A673 (cell line): ENCODE results near the gene RFX2. TPM values are rescaled to one million over a fixed set of nuclear protein-coding genes. Genes with fewer than 3 reads are reported as not detected.

ENCODE experiments used
- BruUV-seq: library from RNA; stranded (reverse); fragments of 400-500 nt; replicated peaks from 2 replicates; lab custom pipeline; 2021; lab: Mats Ljungman, UMichigan
- CTCF ChIA-PET: fragments of 300-600 bp; sonication (Branson Sonifier 250); formaldehyde crosslinking; loops from one replicate; lab custom pipeline; 2022; ENCODE audit warnings: antibody characterized with exemption; lab: Charles Lee
- POLR2A ChIA-PET: fragments of 300-600 bp; sonication (Branson Sonifier 250); formaldehyde crosslinking; loops from one replicate; lab custom pipeline; 2022; ENCODE audit warnings: antibody characterized with exemption; ENCODE audit not compliant: low non-redundant PET; lab: Charles Lee
- DNase-seq: peaks from one replicate; pipeline ENCODE4 v3.0.0-alpha.2; 2015; ENCODE audit warnings: low spot score
- H3K27ac ChIP-seq: fragments of 200-600 bp; sonication (generic); 2 replicates; pipeline ENCODE4 v1.5.1; 2016; ENCODE audit warnings: mixed run types, low read depth, mild to moderate bottlenecking, mixed read lengths, antibody characterized with exemption, low read length; ENCODE audit not compliant: poor library complexity, severe bottlenecking
- H3K27me3 ChIP-seq: fragments of 200-600 bp; sonication (generic); replicated peaks from 2 replicates; pipeline ENCODE4 v1.6.1; 2017; ENCODE audit warnings: mixed run types, low read depth, mild to moderate bottlenecking, mixed read lengths, antibody characterized with exemption, low read length; ENCODE audit not compliant: insufficient read depth, poor library complexity
- H3K36me3 ChIP-seq: fragments of 200-600 bp; sonication (generic); 2 replicates; pipeline ENCODE4 v1.6.1; 2016; ENCODE audit warnings: mixed run types, mild to moderate bottlenecking, mixed read lengths, antibody characterized with exemption, low read length; ENCODE audit not compliant: insufficient read depth, poor library complexity, severe bottlenecking
- H3K4me1 ChIP-seq: fragments of 200-600 bp; sonication (generic); 2 replicates; pipeline ENCODE4 v1.6.1; 2017; ENCODE audit warnings: mixed run types, mild to moderate bottlenecking, mixed read lengths, antibody characterized with exemption, low read length; ENCODE audit not compliant: insufficient read depth, poor library complexity, severe bottlenecking
- H3K4me3 ChIP-seq: fragments of 200-600 bp; sonication (generic); 2 replicates; pipeline ENCODE4 v1.5.1; 2016; ENCODE audit warnings: low read depth, mixed run types, mild to moderate bottlenecking, mixed read lengths, low read length; ENCODE audit not compliant: poor library complexity, severe bottlenecking
- H3K9me3 ChIP-seq: fragments of 200-600 bp; sonication (generic); 2 replicates; pipeline ENCODE4 v1.6.1; 2016; ENCODE audit warnings: mixed run types, low read depth, mild to moderate bottlenecking, mixed read lengths, antibody characterized with exemption, low read length; ENCODE audit not compliant: poor library complexity, severe bottlenecking
- EZH2 ChIP-seq: fragments of 200-600 bp; sonication (generic); IDR thresholded peaks from 2 replicates; pipeline ENCODE4 v1.6.1; 2017; ENCODE audit warnings: borderline replicate concordance, low read depth, mild to moderate bottlenecking, mixed read lengths, antibody characterized with exemption, low read length; ENCODE audit not compliant: poor library complexity, severe bottlenecking
- intact Hi-C: fragments of 100-400 bp; cut with micrococcal nuclease; formaldehyde crosslinking; loops from one replicate; pipeline ENCODE4 v1.10.0; 2022; ENCODE audit not compliant: unreplicated experiment
- total RNA-seq: library from RNA; stranded (reverse); gene quantifications from 2 replicates; pipeline ENCODE4 v1.2.3, GENCODE V29; 2021
- TF ChIP-seq, protein P1 (sequence below): fragments of 300-800, 200-600 bp; sonication (generic); conservative IDR thresholded peaks from 2 replicates; pipeline ENCODE4 v1.5.1; 2017; ENCODE audit warnings: low read depth, mild to moderate bottlenecking, antibody characterized with exemption, low read length, moderate library complexity, mixed read lengths

The RFX2 gene
- total RNA-seq, 1 experiment from 2014 or later = 11.7 TPM

GRCh38 chr19:5957170-5957569 lies 153.1 kb downstream of the RFX2 start:
- Histone ChIP-seq H3K27me3 (no peaks in the 10 kb centered on the region), H3K4me3 (no peak overlapping the region), H3K36me3 (no peaks in the 10 kb centered on the region), H3K4me1 (peaks cover 53% of the 10 kb centered on the region), H3K27ac (no peak overlapping the region), H3K9me3 (no peaks in the 10 kb centered on the region)
- no TSS peak for BruUV-seq
- POLR2A ChIA-PET = interaction anchor here (0.6 kb wide), 1 partner anchor 907 kb away, joined by 4 read pairs; no protein-coding TSS in a partner anchor
- DNase-seq = no peak
- no peak for TF ChIP-seq EZH2
- TF ChIP-seq, protein P1, sequence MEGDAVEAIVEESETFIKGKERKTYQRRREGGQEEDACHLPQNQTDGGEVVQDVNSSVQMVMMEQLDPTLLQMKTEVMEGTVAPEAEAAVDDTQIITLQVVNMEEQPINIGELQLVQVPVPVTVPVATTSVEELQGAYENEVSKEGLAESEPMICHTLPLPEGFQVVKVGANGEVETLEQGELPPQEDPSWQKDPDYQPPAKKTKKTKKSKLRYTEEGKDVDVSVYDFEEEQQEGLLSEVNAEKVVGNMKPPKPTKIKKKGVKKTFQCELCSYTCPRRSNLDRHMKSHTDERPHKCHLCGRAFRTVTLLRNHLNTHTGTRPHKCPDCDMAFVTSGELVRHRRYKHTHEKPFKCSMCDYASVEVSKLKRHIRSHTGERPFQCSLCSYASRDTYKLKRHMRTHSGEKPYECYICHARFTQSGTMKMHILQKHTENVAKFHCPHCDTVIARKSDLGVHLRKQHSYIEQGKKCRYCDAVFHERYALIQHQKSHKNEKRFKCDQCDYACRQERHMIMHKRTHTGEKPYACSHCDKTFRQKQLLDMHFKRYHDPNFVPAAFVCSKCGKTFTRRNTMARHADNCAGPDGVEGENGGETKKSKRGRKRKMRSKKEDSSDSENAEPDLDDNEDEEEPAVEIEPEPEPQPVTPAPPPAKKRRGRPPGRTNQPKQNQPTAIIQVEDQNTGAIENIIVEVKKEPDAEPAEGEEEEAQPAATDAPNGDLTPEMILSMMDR = no peak
- CTCF ChIA-PET = no interaction called here
- intact Hi-C loops = no loop called here

- ChIA-PET POLR2A (no interaction called here), CTCF (no interaction called here)
- no peak overlapping the region for H3K4me3 ChIP-seq
- no TSS peak for BruUV-seq
- H3K27ac ChIP-seq = no peak overlapping the region
- H3K4me1 ChIP-seq = peaks cover 55% of the 10 kb centered on the region
- no peaks in the 10 kb centered on the region for H3K27me3 ChIP-seq
- H3K9me3 ChIP-seq = no peaks in the 10 kb centered on the region
- no peak for DNase-seq
- intact Hi-C loops = no loop called here
- TF ChIP-seq, protein P1 = no peak
- no peak for TF ChIP-seq EZH2
- H3K36me3 ChIP-seq = no peaks in the 10 kb centered on the region
Measured at GRCh38 chr19:5956728-5957127, 153.6 kb downstream of the RFX2 start.

DNA sequence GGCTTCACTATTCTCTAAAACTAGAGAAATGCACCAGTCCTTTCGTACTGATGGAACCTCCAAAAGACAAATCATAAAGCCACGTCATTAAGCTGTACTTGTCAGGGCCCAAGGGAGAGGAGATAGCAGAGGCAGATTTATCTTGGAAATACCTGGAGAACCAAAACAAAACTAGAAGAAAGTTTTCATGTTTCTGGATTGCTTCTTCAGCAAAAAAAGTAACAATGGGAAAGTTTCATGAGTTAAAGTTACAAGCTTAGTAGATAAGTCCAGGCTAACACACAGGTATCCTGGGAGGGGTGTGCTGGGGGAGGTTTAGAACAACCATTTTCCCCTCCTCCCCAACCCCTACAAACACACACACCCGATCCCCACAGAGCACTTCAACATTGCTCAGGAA lies 154.0 kb downstream of the RFX2 start:
- Histone ChIP-seq H3K9me3 (no peaks in the 10 kb centered on the region), H3K27ac (no peak overlapping the region), H3K36me3 (no peaks in the 10 kb centered on the region), H3K4me3 (no peak overlapping the region), H3K4me1 (peaks cover 53% of the 10 kb centered on the region), H3K27me3 (no peaks in the 10 kb centered on the region)
- intact Hi-C loops = no loop called here
- CTCF ChIA-PET = no interaction called here
- no TSS peak for BruUV-seq
- TF ChIP-seq, protein P1 = no peak
- TF ChIP-seq EZH2 = no peak
- no peak for DNase-seq
- POLR2A ChIA-PET = no interaction called here
